GM23338 (cell line): ENCODE measurements around the gene VPS16. TPM values are rescaled to one million over a fixed set of nuclear protein-coding genes. Genes with fewer than 3 reads are reported as not detected.

ENCODE experiments used
- ATAC-seq: fragments of 200-7000 bp; cut with Tn5 transposase; 3 replicates; pipeline ENCODE4 v1.9.1; 2020
- DNase-seq: peaks from one replicate; pipeline ENCODE4 v3.0.0-alpha.2; 2015; ENCODE audit warnings: low spot score
- H2AFZ ChIP-seq: fragments of 200-600 bp; sonication (generic); 2 replicates; pipeline ENCODE4 v1.8.0; 2016; ENCODE audit warnings: antibody characterized with exemption, mild to moderate bottlenecking, moderate library complexity
- H3F3A ChIP-seq: fragments of 200-600 bp; sonication (generic); replicated peaks from 2 replicates; pipeline ENCODE4 v1.8.0; 2017; ENCODE audit warnings: antibody characterized with exemption, mixed run types, low read depth
- H3K27ac ChIP-seq: fragments of 200-600 bp; sonication (generic); 2 replicates; pipeline ENCODE4 v1.6.1; 2016; ENCODE audit warnings: low read depth
- H3K27me3 ChIP-seq: fragments of 200-600 bp; sonication (generic); 2 replicates; pipeline ENCODE4 v1.8.0; 2016; ENCODE audit warnings: mild to moderate bottlenecking, mixed run types, moderate library complexity; ENCODE audit not compliant: insufficient read depth
- H3K36me3 ChIP-seq: fragments of 200-600 bp; sonication (generic); 2 replicates; pipeline ENCODE4 v1.8.0; 2016; ENCODE audit warnings: mild to moderate bottlenecking; ENCODE audit not compliant: insufficient read depth
- H3K4me1 ChIP-seq: fragments of 200-600 bp; sonication (generic); 2 replicates; pipeline ENCODE4 v1.8.0; 2016; ENCODE audit warnings: mild to moderate bottlenecking, moderate library complexity; ENCODE audit not compliant: insufficient read depth
- H3K4me2 ChIP-seq: fragments of 200-600 bp; sonication (generic); 2 replicates; pipeline ENCODE4 v1.7.1; 2017; ENCODE audit warnings: mixed run types
- H3K4me3 ChIP-seq: fragments of 200-600 bp; sonication (generic); 2 replicates; pipeline ENCODE4 v1.6.1; 2016; ENCODE audit warnings: mixed run types
- H3K79me2 ChIP-seq: fragments of 200-600 bp; sonication (generic); replicated peaks from 2 replicates; pipeline ENCODE4 v1.8.0; 2017; ENCODE audit warnings: mild to moderate bottlenecking; ENCODE audit not compliant: insufficient read depth
- H3K9me2 ChIP-seq: fragments of 200-600 bp; sonication (generic); 2 replicates; pipeline ENCODE4 v1.8.0; 2017; ENCODE audit not compliant: insufficient read depth
- H4K20me1 ChIP-seq: fragments of 200-600 bp; sonication (generic); replicated peaks from 2 replicates; pipeline ENCODE4 v1.8.0; 2017; ENCODE audit warnings: mild to moderate bottlenecking; ENCODE audit not compliant: insufficient read depth
- H3K27ac Mint-ChIP-seq: 2 replicates; pipeline ENCODE4 v1.8.0; 2020; ENCODE audit warnings: inconsistent platforms, mild to moderate bottlenecking, moderate library complexity, mixed read lengths
- H3K27me3 Mint-ChIP-seq: 3 replicates; pipeline ENCODE4 v1.8.0; 2022; ENCODE audit warnings: low read depth, mild to moderate bottlenecking, moderate library complexity, mixed read lengths, inconsistent platforms; ENCODE audit not compliant: insufficient read depth, poor library complexity
- H3K36me3 Mint-ChIP-seq: 3 replicates; pipeline ENCODE4 v1.8.0; 2021; ENCODE audit warnings: low read depth, mild to moderate bottlenecking, inconsistent platforms, moderate library complexity, mixed read lengths
- H3K4me1 Mint-ChIP-seq: 3 replicates; pipeline ENCODE4 v1.8.0; 2020; ENCODE audit warnings: mild to moderate bottlenecking, inconsistent platforms, mixed read lengths
- H3K4me3 Mint-ChIP-seq: 3 replicates; pipeline ENCODE4 v1.8.0; 2021; ENCODE audit warnings: moderate library complexity, mild to moderate bottlenecking, inconsistent platforms, mixed read lengths
- H3K9me3 Mint-ChIP-seq: 3 replicates; pipeline ENCODE4 v1.8.0; 2020; ENCODE audit warnings: moderate library complexity, mild to moderate bottlenecking, inconsistent platforms, mixed read lengths
- CREB1 ChIP-seq: fragments of 250-450 bp; sonication (Bioruptor Pico); IDR thresholded peaks from 2 replicates; pipeline ENCODE4 v1.5.0; 2020; ENCODE audit warnings: low read depth, mild to moderate bottlenecking, moderate library complexity
- EZH2 ChIP-seq: fragments of 200-600 bp; sonication (generic); IDR thresholded peaks from one replicate; pipeline ENCODE4 v1.8.0; 2017; ENCODE audit warnings: antibody characterized with exemption, mild to moderate bottlenecking, low read depth; ENCODE audit not compliant: unreplicated experiment
- EZH2phosphoT487 ChIP-seq: fragments of 200-600 bp; sonication (generic); IDR thresholded peaks from one replicate; pipeline ENCODE4 v1.8.1; 2018; ENCODE audit warnings: antibody characterized with exemption; ENCODE audit not compliant: unreplicated experiment
- JUNB ChIP-seq: IDR thresholded peaks from one replicate; pipeline ENCODE4 v1.6.1; 2016; ENCODE audit warnings: antibody characterized with exemption; ENCODE audit not compliant: unreplicated experiment
- NANOG ChIP-seq: IDR thresholded peaks from 2 replicates; pipeline ENCODE4 v1.6.1; 2016; ENCODE audit warnings: antibody characterized with exemption, borderline replicate concordance
- POLR2AphosphoS5 ChIP-seq: IDR thresholded peaks from 2 replicates; pipeline ENCODE4 v1.6.1; 2016; ENCODE audit warnings: antibody characterized with exemption, low read depth
- STAT1 ChIP-seq: IDR thresholded peaks from one replicate; pipeline ENCODE4 v1.6.1; 2016; ENCODE audit warnings: antibody characterized with exemption; ENCODE audit not compliant: unreplicated experiment
- ZNF114 ChIP-seq: fragments of 250-450 bp; sonication (Bioruptor Pico); IDR thresholded peaks from 2 replicates; pipeline ENCODE4 v1.5.0; 2020; ENCODE audit warnings: mild to moderate bottlenecking, moderate library complexity
- ZNF331 ChIP-seq: fragments of 250-450 bp; sonication (Bioruptor Pico); IDR thresholded peaks from 2 replicates; pipeline ENCODE4 v1.5.0; 2020; ENCODE audit warnings: low read depth, mild to moderate bottlenecking, moderate library complexity
- polyA plus RNA-seq: library from polyadenylated mRNA; unstranded; fragments of >200 nt; fragmentation: Nextera tagmentation; extraction: Ambion mirVana; gene quantifications from 2 replicates; pipeline ENCODE4 v1.2.1, GENCODE V29; 2016
- total RNA-seq: library from RNA; depleted of rRNA; stranded (reverse); fragments of >200 nt; shearing (Covaris generic); gene quantifications from 2 replicates; pipeline ENCODE4 v1.2.3, GENCODE V29; 2014
- TF ChIP-seq, protein P1 (sequence below): fragments of 250-450 bp; sonication (Bioruptor Pico); IDR thresholded peaks from 2 replicates; pipeline ENCODE4 v1.5.0; 2020; ENCODE audit warnings: mild to moderate bottlenecking, moderate library complexity
- TF ChIP-seq, protein P2 (sequence below): IDR thresholded peaks from 2 replicates; pipeline ENCODE4 v1.6.1; 2016; ENCODE audit warnings: antibody characterized with exemption
- TF ChIP-seq, protein P3 (sequence below): IDR thresholded peaks from one replicate; pipeline ENCODE4 v1.6.1; 2018; ENCODE audit warnings: antibody characterized with exemption; ENCODE audit not compliant: unreplicated experiment
- TF ChIP-seq, protein P4 (sequence below), 2 experiments: fragments of 200-600 bp in 1 of 2; sonication (generic) in 1 of 2; conservative IDR thresholded peaks; 2 replicates each; pipeline versions ENCODE4 v1.5.1 to v1.6.1; 2016 to 2017; ENCODE audit warnings: antibody characterized with exemption in 2 of 2, low read depth in 2 of 2, mild to moderate bottlenecking in 2 of 2, moderate library complexity in 1 of 2

The VPS16 gene
- total and polyA plus RNA-seq, 2 experiments from 2014 or later, result 11.2 to 17.7 TPM

DNA sequence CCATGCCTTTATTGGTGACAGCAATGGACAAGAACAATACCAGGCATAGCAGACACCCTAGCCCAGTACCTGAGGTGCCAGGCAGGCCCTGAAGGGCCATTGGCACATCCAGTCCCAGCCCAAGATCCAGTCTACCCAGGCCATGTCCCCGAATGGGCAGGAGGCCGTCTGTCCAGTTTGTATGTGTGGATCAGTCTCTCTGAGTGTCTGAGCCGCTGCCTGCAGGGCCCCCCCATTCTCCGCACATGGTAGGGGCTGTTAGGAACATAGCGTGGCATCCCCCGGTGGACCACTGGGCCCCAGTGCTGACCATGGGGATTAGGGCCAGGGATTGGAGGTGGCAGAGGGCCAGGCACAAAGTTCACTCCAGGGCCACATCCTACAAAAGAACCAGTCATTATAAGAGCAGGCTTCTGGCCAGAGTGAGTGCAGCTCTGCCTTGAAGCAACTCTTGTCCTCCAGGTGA, 5.2 kb upstream of the VPS16 start:
- Histone ChIP-seq H3K27me3 (peaks cover 14% of the 10 kb centered on the region), H3K36me3 (no peaks in the 10 kb centered on the region), H3F3A (no peaks in the 10 kb centered on the region), H3K4me2 (no peak overlapping the region), H3K9me2 (no peaks in the 10 kb centered on the region), H2AFZ (no peak overlapping the region), H3K27ac (no peak overlapping the region), H3K79me2 (no peaks in the 10 kb centered on the region), H3K4me3 (no peak overlapping the region), H3K4me1 (no peaks in the 10 kb centered on the region), H4K20me1 (no peaks in the 10 kb centered on the region)
- DNase-seq (no peak), ATAC-seq (no peak)
- Mint-ChIP-seq H3K27ac (no peak overlapping the region), H3K36me3 (peaks cover 4% of the 10 kb centered on the region), H3K4me1 (peaks cover 2% of the 10 kb centered on the region; the same call in 2 of the 3 replicates), H3K4me3 (no peak overlapping the region), H3K9me3 (peaks cover 5% of the 10 kb centered on the region; the same call in 2 of the 3 replicates), H3K27me3 (peaks cover 19% of the 10 kb centered on the region)
- no peak for TF ChIP-seq ZNF331 (CRISPR knock-in tag)
- no peak for TF ChIP-seq ZNF114 (CRISPR knock-in tag)
- TF ChIP-seq, protein P1, sequence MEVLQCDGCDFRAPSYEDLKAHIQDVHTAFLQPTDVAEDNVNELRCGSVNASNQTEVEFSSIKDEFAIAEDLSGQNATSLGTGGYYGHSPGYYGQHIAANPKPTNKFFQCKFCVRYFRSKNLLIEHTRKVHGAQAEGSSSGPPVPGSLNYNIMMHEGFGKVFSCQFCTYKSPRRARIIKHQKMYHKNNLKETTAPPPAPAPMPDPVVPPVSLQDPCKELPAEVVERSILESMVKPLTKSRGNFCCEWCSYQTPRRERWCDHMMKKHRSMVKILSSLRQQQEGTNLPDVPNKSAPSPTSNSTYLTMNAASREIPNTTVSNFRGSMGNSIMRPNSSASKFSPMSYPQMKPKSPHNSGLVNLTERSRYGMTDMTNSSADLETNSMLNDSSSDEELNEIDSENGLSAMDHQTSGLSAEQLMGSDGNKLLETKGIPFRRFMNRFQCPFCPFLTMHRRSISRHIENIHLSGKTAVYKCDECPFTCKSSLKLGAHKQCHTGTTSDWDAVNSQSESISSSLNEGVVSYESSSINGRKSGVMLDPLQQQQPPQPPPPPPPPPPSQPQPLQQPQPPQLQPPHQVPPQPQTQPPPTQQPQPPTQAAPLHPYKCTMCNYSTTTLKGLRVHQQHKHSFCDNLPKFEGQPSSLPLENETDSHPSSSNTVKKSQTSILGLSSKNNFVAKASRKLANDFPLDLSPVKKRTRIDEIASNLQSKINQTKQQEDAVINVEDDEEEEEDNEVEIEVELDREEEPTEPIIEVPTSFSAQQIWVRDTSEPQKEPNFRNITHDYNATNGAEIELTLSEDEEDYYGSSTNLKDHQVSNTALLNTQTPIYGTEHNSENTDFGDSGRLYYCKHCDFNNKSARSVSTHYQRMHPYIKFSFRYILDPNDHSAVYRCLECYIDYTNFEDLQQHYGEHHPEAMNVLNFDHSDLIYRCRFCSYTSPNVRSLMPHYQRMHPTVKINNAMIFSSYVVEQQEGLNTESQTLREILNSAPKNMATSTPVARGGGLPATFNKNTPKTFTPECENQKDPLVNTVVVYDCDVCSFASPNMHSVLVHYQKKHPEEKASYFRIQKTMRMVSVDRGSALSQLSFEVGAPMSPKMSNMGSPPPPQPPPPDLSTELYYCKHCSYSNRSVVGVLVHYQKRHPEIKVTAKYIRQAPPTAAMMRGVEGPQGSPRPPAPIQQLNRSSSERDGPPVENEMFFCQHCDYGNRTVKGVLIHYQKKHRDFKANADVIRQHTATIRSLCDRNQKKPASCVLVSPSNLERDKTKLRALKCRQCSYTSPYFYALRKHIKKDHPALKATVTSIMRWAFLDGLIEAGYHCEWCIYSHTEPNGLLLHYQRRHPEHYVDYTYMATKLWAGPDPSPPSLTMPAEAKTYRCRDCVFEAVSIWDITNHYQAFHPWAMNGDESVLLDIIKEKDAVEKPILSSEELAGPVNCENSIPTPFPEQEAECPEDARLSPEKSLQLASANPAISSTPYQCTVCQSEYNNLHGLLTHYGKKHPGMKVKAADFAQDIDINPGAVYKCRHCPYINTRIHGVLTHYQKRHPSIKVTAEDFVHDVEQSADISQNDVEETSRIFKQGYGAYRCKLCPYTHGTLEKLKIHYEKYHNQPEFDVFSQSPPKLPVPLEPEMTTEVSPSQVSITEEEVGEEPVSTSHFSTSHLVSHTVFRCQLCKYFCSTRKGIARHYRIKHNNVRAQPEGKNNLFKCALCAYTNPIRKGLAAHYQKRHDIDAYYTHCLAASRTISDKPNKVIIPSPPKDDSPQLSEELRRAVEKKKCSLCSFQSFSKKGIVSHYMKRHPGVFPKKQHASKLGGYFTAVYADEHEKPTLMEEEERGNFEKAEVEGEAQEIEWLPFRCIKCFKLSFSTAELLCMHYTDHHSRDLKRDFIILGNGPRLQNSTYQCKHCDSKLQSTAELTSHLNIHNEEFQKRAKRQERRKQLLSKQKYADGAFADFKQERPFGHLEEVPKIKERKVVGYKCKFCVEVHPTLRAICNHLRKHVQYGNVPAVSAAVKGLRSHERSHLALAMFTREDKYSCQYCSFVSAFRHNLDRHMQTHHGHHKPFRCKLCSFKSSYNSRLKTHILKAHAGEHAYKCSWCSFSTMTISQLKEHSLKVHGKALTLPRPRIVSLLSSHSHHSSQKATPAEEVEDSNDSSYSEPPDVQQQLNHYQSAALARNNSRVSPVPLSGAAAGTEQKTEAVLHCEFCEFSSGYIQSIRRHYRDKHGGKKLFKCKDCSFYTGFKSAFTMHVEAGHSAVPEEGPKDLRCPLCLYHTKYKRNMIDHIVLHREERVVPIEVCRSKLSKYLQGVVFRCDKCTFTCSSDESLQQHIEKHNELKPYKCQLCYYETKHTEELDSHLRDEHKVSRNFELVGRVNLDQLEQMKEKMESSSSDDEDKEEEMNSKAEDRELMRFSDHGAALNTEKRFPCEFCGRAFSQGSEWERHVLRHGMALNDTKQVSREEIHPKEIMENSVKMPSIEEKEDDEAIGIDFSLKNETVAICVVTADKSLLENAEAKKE (CRISPR knock-in tag), result no peak
- TF ChIP-seq, protein P2, sequence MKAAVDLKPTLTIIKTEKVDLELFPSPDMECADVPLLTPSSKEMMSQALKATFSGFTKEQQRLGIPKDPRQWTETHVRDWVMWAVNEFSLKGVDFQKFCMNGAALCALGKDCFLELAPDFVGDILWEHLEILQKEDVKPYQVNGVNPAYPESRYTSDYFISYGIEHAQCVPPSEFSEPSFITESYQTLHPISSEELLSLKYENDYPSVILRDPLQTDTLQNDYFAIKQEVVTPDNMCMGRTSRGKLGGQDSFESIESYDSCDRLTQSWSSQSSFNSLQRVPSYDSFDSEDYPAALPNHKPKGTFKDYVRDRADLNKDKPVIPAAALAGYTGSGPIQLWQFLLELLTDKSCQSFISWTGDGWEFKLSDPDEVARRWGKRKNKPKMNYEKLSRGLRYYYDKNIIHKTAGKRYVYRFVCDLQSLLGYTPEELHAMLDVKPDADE, result no peak
- no peak for TF ChIP-seq EZH2phosphoT487
- TF ChIP-seq NANOG, result no peak
- TF ChIP-seq CREB1 (CRISPR knock-in tag), result no peak
- TF ChIP-seq EZH2, result no peak
- no peak for TF ChIP-seq STAT1
- TF ChIP-seq, protein P3, sequence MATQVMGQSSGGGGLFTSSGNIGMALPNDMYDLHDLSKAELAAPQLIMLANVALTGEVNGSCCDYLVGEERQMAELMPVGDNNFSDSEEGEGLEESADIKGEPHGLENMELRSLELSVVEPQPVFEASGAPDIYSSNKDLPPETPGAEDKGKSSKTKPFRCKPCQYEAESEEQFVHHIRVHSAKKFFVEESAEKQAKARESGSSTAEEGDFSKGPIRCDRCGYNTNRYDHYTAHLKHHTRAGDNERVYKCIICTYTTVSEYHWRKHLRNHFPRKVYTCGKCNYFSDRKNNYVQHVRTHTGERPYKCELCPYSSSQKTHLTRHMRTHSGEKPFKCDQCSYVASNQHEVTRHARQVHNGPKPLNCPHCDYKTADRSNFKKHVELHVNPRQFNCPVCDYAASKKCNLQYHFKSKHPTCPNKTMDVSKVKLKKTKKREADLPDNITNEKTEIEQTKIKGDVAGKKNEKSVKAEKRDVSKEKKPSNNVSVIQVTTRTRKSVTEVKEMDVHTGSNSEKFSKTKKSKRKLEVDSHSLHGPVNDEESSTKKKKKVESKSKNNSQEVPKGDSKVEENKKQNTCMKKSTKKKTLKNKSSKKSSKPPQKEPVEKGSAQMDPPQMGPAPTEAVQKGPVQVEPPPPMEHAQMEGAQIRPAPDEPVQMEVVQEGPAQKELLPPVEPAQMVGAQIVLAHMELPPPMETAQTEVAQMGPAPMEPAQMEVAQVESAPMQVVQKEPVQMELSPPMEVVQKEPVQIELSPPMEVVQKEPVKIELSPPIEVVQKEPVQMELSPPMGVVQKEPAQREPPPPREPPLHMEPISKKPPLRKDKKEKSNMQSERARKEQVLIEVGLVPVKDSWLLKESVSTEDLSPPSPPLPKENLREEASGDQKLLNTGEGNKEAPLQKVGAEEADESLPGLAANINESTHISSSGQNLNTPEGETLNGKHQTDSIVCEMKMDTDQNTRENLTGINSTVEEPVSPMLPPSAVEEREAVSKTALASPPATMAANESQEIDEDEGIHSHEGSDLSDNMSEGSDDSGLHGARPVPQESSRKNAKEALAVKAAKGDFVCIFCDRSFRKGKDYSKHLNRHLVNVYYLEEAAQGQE, result no peak
- TF ChIP-seq, protein P4, sequence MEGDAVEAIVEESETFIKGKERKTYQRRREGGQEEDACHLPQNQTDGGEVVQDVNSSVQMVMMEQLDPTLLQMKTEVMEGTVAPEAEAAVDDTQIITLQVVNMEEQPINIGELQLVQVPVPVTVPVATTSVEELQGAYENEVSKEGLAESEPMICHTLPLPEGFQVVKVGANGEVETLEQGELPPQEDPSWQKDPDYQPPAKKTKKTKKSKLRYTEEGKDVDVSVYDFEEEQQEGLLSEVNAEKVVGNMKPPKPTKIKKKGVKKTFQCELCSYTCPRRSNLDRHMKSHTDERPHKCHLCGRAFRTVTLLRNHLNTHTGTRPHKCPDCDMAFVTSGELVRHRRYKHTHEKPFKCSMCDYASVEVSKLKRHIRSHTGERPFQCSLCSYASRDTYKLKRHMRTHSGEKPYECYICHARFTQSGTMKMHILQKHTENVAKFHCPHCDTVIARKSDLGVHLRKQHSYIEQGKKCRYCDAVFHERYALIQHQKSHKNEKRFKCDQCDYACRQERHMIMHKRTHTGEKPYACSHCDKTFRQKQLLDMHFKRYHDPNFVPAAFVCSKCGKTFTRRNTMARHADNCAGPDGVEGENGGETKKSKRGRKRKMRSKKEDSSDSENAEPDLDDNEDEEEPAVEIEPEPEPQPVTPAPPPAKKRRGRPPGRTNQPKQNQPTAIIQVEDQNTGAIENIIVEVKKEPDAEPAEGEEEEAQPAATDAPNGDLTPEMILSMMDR (conservative IDR thresholded peaks at IDR 0.05; ENCODE audit: low read depth in 2 of 2), result no peak
- TF ChIP-seq POLR2AphosphoS5, result no peak
- no peak for TF ChIP-seq JUNB
